ENCODE data around the gene TXNDC17. TPM values are rescaled to one million over a fixed set of nuclear protein-coding genes. Genes with fewer than 3 reads are reported as not detected.

TXNDC17 gene
- total and polyA plus RNA-seq, 2 of the 8 experiments (the other 6 are each of a cell fraction or from before 2014, with no cell fraction given) = 182 to 410 TPM

GRCh38 chr17:6641247-6641863, 495 bp downstream of the TXNDC17 start:
- Histone ChIP-seq H2BK5ac (ENCODE audit: low read depth, low read length) (0 out of 2 replicates have a peak overlapping the region, but pooled peaks have one; percentile 12), H3K79me2 (ENCODE audit: control insufficient read depth in 1 of 2, insufficient read depth in 2 of 2, low read length in 2 of 2) (peaks cover 0 to 37% of the 10 kb centered on the region in 2 experiments; a peak in 2 of 4 replicates), H2BK12ac (ENCODE audit: low read depth, low read length) (no peak overlapping the region), H3K9me3 (ENCODE audit: insufficient read depth in 2 of 2, low read depth in 1 of 2, low read length in 1 of 2) (no peaks in the 10 kb centered on the region), H3K27ac (ENCODE audit: low read depth, low read length) (peak overlapping the region; percentile 95), H3K4me2 (ENCODE audit: insufficient read depth in 1 of 2, low read depth in 2 of 2, low read length in 2 of 2) (peak overlapping the region; percentile 77 to 98), H3K23me2 (ENCODE audit: low read depth, low read length) (peaks cover 10% of the 10 kb centered on the region), H4K8ac (ENCODE audit: extremely low read depth, insufficient read depth, low read length) (peak overlapping the region; percentile 84; the same call in 1 of the 2 replicates), H3K4me3 (ENCODE audit: extremely low read depth in 1 of 4, insufficient read depth in 2 of 4, low read depth in 3 of 4, low read length in 4 of 4) (peak overlapping the region; percentile 87 to 98 (median 92)), H3K36me3 (ENCODE audit: control insufficient read depth in 2 of 4, insufficient read depth in 4 of 4, low read length in 3 of 4) (peaks cover 0 to 31% (median 9%) of the 10 kb centered on the region in 4 experiments; a peak in 5 of 8 replicates), H3K56ac (replicated peaks; ENCODE audit: insufficient read length, low read depth, low read length) (no peak overlapping the region), H2AK5ac (ENCODE audit: low read depth, low read length) (no peak overlapping the region), H3K4ac (replicated peaks; ENCODE audit: insufficient read length, low read depth, low read length) (no peak overlapping the region), H4K20me1 (replicated peaks in 1 of 2; ENCODE audit: control insufficient read depth in 1 of 2, insufficient read depth in 2 of 2, low read length in 2 of 2) (peaks cover 0 to 12% of the 10 kb centered on the region in 2 experiments), H3K27me3 (replicated peaks in 1 of 4; ENCODE audit: control insufficient read depth in 3 of 4, extremely low read depth in 1 of 4, insufficient read depth in 3 of 4, low read length in 3 of 4) (no peaks in the 10 kb centered on the region), H3K79me1 (ENCODE audit: low read depth, low read length) (0 out of 2 replicates have a peak, but pooled peaks cover 4% of the 10 kb centered on the region), H3K23ac (ENCODE audit: insufficient read length) (no peak overlapping the region), H2BK120ac (replicated peaks; ENCODE audit: low read depth, low read length) (no peak overlapping the region), H3K18ac (ENCODE audit: extremely low read depth, low read length) (no peak overlapping the region), H3K4me1 (replicated peaks in 1 of 4; ENCODE audit: control insufficient read depth in 3 of 4, insufficient read depth in 4 of 4, low read length in 3 of 4) (peaks cover 0 to 10% (median 2%) of the 10 kb centered on the region in 4 experiments; a peak in 4 of 7 replicates), H3K14ac (ENCODE audit: insufficient read length) (no peak overlapping the region), H4K91ac (replicated peaks; ENCODE audit: insufficient read length, low read length) (no peak overlapping the region), H4K5ac (ENCODE audit: insufficient read length, low read depth, low read length) (peak overlapping the region; percentile 2), H2AFZ (ENCODE audit: low read length) (peak overlapping the region; percentile 55; the same call in 1 of the 2 replicates), H3K9ac (replicated peaks in 1 of 4; ENCODE audit: extremely low read depth in 1 of 4, low read depth in 3 of 4, low read length in 3 of 4) (peak overlapping the region; percentile 73 to 86 (median 86)), H2BK20ac (ENCODE audit: low read length) (no peak overlapping the region), H2BK15ac (ENCODE audit: low read length) (no peak overlapping the region)
- peak; percentile 60 for TF ChIP-seq MAX (IDR thresholded peaks at IDR 0.05)
- TF ChIP-seq ASH2L (IDR thresholded peaks at IDR 0.05; ENCODE audit: low read length) = peak; percentile 51
- TF ChIP-seq CHD2 (IDR thresholded peaks at IDR 0.05; ENCODE audit: low read length) = 0 out of 2 replicates have a peak, but pooled peaks have one; percentile 44
- TF ChIP-seq SIN3A (conservative IDR thresholded peaks at IDR 0.05 in 1 of 2, IDR thresholded peaks at IDR 0.05 in 1 of 2; ENCODE audit: low read depth in 1 of 2, low read length in 2 of 2) = peak in 1 of 2 experiments; percentile 63; a peak in 1 of 4 replicates
- TF ChIP-seq POLR2A (IDR thresholded peaks at IDR 0.05; ENCODE audit: control extremely low read depth in 1 of 2, low read depth in 2 of 2, low read length in 2 of 2) = peak; percentile 10 to 22; a peak in 2 of 3 replicates
- TF ChIP-seq CEBPB (IDR thresholded peaks at IDR 0.05; ENCODE audit: low read depth, low read length) = no peak
- TF ChIP-seq EZH2 (IDR thresholded peaks at IDR 0.05; ENCODE audit: low read depth, low read length, severe bottlenecking) = no peak
- WGBS, 2 experiments (ENCODE audit: extremely low coverage in 1 of 2, insufficient coverage in 1 of 2, insufficient read length in 1 of 2, insufficient replicate concordance in 2 of 2, low coverage in 1 of 2, low lambda C conversion rate in 2 of 2, missing lambda C conversion rate in 1 of 2) = 5% methylated on average over 20 of the region's 20 CpGs; no CpG with 5 or more reads in 1 of the 2 experiments
- POLR2A ChIA-PET (ENCODE audit: partially characterized antibody) = interaction anchor here (0.7 to 2.5 kb wide), 8 partner anchors 10 to 206 kb away, joined by 3 to 11 read pairs (median 3); partner anchors contain the start of genes C17orf100 and MED31
- FAIRE-seq (no peak), DNase-seq (ENCODE audit: low read depth in 1 of 2, low spot score in 2 of 2) (peak in 1 of 2 experiments; percentile 9)
- CTCF ChIA-PET (ENCODE audit: partially characterized antibody) = interaction anchor here (0.7 to 1.3 kb wide), 4 partner anchors 9 to 202 kb away, joined by 3 read pairs; partner anchors contain the start of genes C17orf100 and MED31
